Measurements from ENCODE around the gene MRPS30. TPM values are rescaled to one million over a fixed set of nuclear protein-coding genes. Genes with fewer than 3 reads are reported as not detected.
A peak's percentile ranks its signal among the peaks of the same experiment; 100 is the strongest.

The MRPS30 gene
- total and polyA plus RNA-seq, 2 of the 4 experiments (the other 2 are of a cell fraction): 18.3 to 51.4 TPM

- Histone ChIP-seq H4K91ac (ENCODE audit: insufficient read depth, low read depth, low read length) (no peak overlapping the region), H4K8ac (ENCODE audit: low read depth in 2 of 2, low read length in 2 of 2) (no peak overlapping the region), H2BK120ac (ENCODE audit: low read depth, low read length) (no peak overlapping the region), H2BK5ac (ENCODE audit: low read depth, low read length, poor library complexity, severe bottlenecking) (no peak overlapping the region), H3K18ac (ENCODE audit: low read depth, low read length) (no peak overlapping the region), H2AK9ac (replicated peaks; ENCODE audit: low read depth, low read length, poor library complexity) (no peak overlapping the region), H3K9me1 (ENCODE audit: insufficient read depth, low read length) (no peaks in the 10 kb centered on the region), H3K14ac (replicated peaks; ENCODE audit: low read depth, low read length) (no peak overlapping the region), H3K4me1 (ENCODE audit: control insufficient read depth, insufficient read depth, low read length) (no peaks in the 10 kb centered on the region), H2AK5ac (ENCODE audit: low read depth, low read length) (no peak overlapping the region), H3K4ac (ENCODE audit: low read depth, low read length) (no peak overlapping the region), H4K20me1 (ENCODE audit: insufficient read depth, low read length) (no peaks in the 10 kb centered on the region), H3K9ac (ENCODE audit: low read depth, low read length) (no peak overlapping the region), H3K79me1 (ENCODE audit: low read depth in 1 of 2, low read length in 2 of 2) (no peaks in the 10 kb centered on the region), H3K23ac (ENCODE audit: low read depth, low read length) (no peak overlapping the region), H4K5ac (ENCODE audit: low read depth, low read length) (no peak overlapping the region), H3K27ac (ENCODE audit: insufficient read depth, low read length) (no peak overlapping the region), H3K36me3 (ENCODE audit: control insufficient read depth, insufficient read depth, low read length) (no peaks in the 10 kb centered on the region), H3K56ac (ENCODE audit: extremely low read depth, insufficient read depth, low read length) (no peak overlapping the region), H3K27me3 (ENCODE audit: control insufficient read depth, insufficient read depth, low read length) (no peaks in the 10 kb centered on the region), H3K4me2 (ENCODE audit: low read depth, low read length) (no peak overlapping the region), H2BK20ac (ENCODE audit: low read depth, low read length) (no peak overlapping the region), H3K4me3 (ENCODE audit: insufficient read depth, low read depth, low read length) (no peak overlapping the region), H2AFZ (replicated peaks; ENCODE audit: low read length, poor library complexity) (no peak overlapping the region), H3K9me3 (ENCODE audit: control insufficient read depth, insufficient read depth, low read length) (no peaks in the 10 kb centered on the region), H2BK15ac (ENCODE audit: low read depth, low read length) (no peak overlapping the region)
- no TSS peak for BruUV-seq (replicated peaks)
- CTCF ChIA-PET: interaction anchor here (0.5 to 1.0 kb wide), 7 partner anchors 9 to 1543 kb away, joined by 3 to 4 read pairs (median 3); no protein-coding TSS in a partner anchor
- TF ChIP-seq RAD21 (IDR thresholded peaks at IDR 0.05; ENCODE audit: low read length) (peak; percentile 76), CHD1 (IDR thresholded peaks at IDR 0.05; ENCODE audit: low read depth, low read length) (no peak), CTCF (conservative IDR thresholded peaks at IDR 0.05; ENCODE audit: low read depth, low read length) (peak; percentile 68), NFE2L2 (IDR thresholded peaks at IDR 0.05; ENCODE audit: low read depth, low read length) (no peak), SMC3 (IDR thresholded peaks at IDR 0.05; ENCODE audit: low read depth, low read length) (peak; percentile 52)
- in situ Hi-C loops (cut with MboI; ENCODE audit: low sequenced_read_pairs): loop anchor here (10.0 kb wide), 1 partner anchor 1140 kb away; no protein-coding TSS in a partner anchor
- POLR2A ChIA-PET (ENCODE audit: unreplicated experiment): no interaction called here
- DNase-seq (peak; percentile 52), ATAC-seq (ENCODE audit: low read depth) (peak; percentile 82)
- dilution Hi-C loops (cut with HindIII; ENCODE audit: low sequenced_read_pairs, unreplicated experiment): no loop called here
- intact Hi-C loops (cut with micrococcal nuclease): loop anchor here (1.0 to 10.0 kb wide), 6 partner anchors 238 to 1372 kb away; partner anchors contain the start of gene PAIP1
- WGBS, 2 experiments (ENCODE audit: extremely low coverage in 2 of 2, insufficient read length in 1 of 2): no CpG with 5 or more reads among the region's 1 CpG
These were observed 34.4 kb upstream of the MRPS30 start for GRCh38 chr5:44774279-44774880.

Measured in IMR-90 (cell line).